Measurements from ENCODE around the gene PIEZO2.
A peak's percentile ranks its signal among the peaks of the same experiment; 100 is the strongest.

PIEZO2 gene

DNA sequence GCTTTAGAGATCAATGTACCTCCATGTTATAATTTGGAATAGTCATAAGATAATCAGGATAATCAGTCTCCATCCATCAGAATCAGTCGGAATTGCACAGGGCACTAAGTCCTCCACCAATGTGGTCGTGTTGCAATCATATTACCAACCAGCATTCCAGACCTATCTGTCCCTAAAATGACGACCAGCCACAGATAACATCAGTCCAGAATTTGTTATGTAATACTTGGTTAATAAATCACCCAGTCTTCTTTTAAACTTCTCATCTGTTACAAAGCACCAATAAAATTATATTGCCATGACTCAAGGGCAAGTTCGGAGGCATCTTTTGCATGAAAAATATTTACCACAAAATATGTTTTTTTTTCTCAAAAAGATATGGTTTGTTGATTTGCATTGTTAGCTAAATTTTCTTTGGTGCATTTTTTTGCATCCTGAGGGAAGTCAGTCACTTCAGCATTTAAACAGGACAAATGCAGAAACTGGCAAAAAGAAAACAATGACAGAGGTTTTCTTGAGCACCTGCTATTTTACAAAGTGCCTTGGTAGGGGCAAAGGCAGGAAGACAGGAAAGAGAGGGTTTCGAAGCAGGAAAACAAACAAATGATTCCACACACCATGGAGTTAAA, 29.3 kb downstream of the PIEZO2 start:
- H3K27ac ChIP-seq: no peak overlapping the region
- TF ChIP-seq CTCF (conservative IDR thresholded peaks at IDR 0.05) (no peak), ZFX (IDR thresholded peaks at IDR 0.05) (no peak)

DNA sequence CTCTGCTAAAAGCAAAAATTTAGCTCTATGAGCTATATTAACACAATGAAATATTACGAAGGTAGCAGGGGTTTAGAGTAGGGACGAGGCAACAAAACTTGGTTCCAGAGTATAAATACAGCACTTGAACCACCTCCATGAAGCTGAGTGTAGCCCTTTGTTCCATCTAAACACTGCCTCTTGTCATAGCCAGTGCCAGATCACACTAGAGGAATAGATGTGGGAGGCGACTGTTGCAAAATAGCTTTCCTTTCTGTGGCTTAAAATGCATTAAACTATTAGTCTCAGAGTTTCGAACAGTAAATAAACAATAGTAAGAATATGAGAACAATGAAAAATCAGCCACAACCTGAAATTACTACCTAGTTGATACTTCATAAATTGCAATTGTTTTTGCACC, 29.8 kb downstream of the PIEZO2 start:
- TF ChIP-seq CTCF (conservative IDR thresholded peaks at IDR 0.05): no peak
- TF ChIP-seq ZFX (IDR thresholded peaks at IDR 0.05): no peak
- H3K27ac ChIP-seq: no peak overlapping the region

DNA sequence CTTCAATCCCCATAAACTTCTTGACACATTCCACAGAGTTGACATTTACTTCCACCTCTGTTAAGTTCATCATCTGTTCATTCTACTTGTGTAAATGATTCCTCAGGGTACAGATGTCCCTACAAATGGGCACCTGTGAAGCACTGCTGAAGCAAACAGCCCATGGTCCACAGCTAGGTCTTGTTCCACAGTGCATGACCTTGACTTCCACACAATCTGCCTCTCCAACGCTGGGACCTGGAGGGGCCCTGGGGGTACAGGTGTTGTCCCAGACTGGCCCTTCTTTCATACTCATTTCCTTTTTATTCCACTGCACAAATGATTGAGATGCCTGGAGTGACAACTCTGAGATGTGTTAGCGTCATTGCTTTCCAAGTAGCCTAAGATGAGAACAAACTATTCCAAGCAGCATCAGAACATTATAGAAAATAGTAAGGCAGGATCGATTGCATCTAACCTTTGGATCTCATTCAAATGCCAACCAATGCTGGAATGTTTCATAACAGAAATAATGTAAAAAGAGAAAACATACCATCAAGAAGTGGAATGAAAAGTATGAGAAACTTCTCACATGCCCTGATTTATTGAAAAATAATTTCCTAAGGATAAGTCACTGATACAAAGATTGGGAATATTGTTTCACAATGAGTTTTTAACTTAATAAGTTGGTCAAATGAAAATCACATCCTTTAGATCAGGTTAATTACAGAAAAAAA, 31.2 kb downstream of the PIEZO2 start:
- no peak overlapping the region for H3K27ac ChIP-seq
- TF ChIP-seq ZFX (IDR thresholded peaks at IDR 0.05) (no peak), CTCF (conservative IDR thresholded peaks at IDR 0.05) (no peak)

GRCh38 chr18:11115276-11115675, 34.1 kb downstream of the PIEZO2 start:
- TF ChIP-seq ZFX (IDR thresholded peaks at IDR 0.05) (no peak), CTCF (conservative IDR thresholded peaks at IDR 0.05) (no peak)
- no peak overlapping the region for H3K27ac ChIP-seq

DNA sequence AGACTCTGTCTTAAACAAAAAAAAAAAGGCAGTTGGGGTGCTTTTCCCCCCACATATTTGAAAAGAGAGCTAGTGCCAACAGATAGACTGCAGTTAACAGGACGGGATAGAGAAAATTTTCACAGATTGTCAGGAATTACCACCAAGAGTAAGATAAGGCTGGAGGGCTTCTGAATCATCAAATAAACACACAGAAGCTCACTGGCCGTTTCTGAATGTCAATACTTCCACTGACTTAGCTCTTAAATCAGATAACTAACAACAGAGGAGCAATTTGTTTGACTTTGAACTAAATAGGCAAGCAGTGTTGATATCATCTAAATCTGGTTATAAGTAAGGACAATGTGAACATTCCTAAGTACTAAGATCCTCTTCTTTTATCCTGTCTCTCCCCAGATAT, 34.7 kb downstream of the PIEZO2 start:
- TF ChIP-seq ZFX (IDR thresholded peaks at IDR 0.05) (no peak), CTCF (conservative IDR thresholded peaks at IDR 0.05) (no peak)

DNA sequence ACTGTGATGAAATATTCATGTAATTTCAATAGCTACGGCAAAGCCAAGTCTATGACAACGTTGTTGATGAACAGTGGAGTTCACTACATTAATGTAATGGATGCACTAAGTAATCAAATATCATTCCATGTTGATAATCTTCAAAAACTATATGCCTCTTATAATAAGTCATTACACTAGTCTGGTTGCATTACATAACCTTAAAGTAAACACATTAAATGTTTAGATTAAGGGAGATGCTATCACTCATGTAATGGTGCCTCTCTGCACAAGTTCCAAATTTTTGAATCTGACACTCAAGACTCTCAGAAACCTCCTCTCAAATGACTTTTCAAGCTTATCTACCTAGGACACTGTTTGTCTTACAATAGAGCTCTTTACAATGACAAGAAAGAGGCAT, 35.4 kb downstream of the PIEZO2 start:
- TF ChIP-seq CTCF (conservative IDR thresholded peaks at IDR 0.05): no peak
- TF ChIP-seq ZFX (IDR thresholded peaks at IDR 0.05): no peak
- H3K27ac ChIP-seq: peak overlapping the region; percentile 58

More for the DNA sequence above, 34.7 kb downstream of the PIEZO2 start:
- peak overlapping the region; percentile 58 for H3K27ac ChIP-seq

- TF ChIP-seq CTCF (conservative IDR thresholded peaks at IDR 0.05) (no peak), ZFX (IDR thresholded peaks at IDR 0.05) (no peak)
- peak overlapping the region; percentile 17; the same call in 1 of the 2 replicates for H3K27ac ChIP-seq
Measured at GRCh38 chr18:11113046-11113548, 36.3 kb downstream of the PIEZO2 start.

Measured in C4-2B (cell line).